ENCODE measurements around the gene TEX12.
"Not testable (repeated sequence)": the region's sequence is repeated elsewhere in the genome, so short reads cannot be mapped to it uniquely, and the experiment has no call there.

TEX12 gene

GRCh38 chr11:112163875-112164685 lies 3.1 kb upstream of the TEX12 start, which contains the start of gene IL18:
Gene IL18, minus strand, starts transcription at chr11:112164094. Its CDS starts 9,041 bp downstream, at chr11:112155053.
- no peak for DNase-seq (ENCODE audit: low read depth in 2 of 2, low spot score in 1 of 2)

GRCh38 chr11:112165049-112165448 lies 2.1 kb upstream of the TEX12 start:
- DNase-seq (ENCODE audit: low read depth in 2 of 2, low spot score in 1 of 2) = no peak

GRCh38 chr11:112166562-112166961 lies 610 bp upstream of the TEX12 start:
- DNase-seq (ENCODE audit: low read depth in 2 of 2, low spot score in 1 of 2) = no peak

- no peak for DNase-seq (ENCODE audit: low read depth in 2 of 2, low spot score in 1 of 2)
Observed at GRCh38 chr11:112172362-112172994, 5.3 kb downstream of the TEX12 start.

GRCh38 chr11:112173152-112173551 lies 6.0 kb downstream of the TEX12 start:
- no peak for DNase-seq (ENCODE audit: low read depth in 2 of 2, low spot score in 1 of 2)

- peak in 1 of 2 donors; percentile 7 for DNase-seq (ENCODE audit: low read depth in 2 of 2, low spot score in 1 of 2)
Observed at GRCh38 chr11:112174789-112175598, 7.8 kb downstream of the TEX12 start, which contains the start of gene BCO2. Gene BCO2, plus strand, starts transcription at chr11:112175512. Its CDS starts 90 bp downstream, at chr11:112175602.

- DNase-seq (ENCODE audit: low read depth in 2 of 2, low spot score in 1 of 2) = no peak
Observed at GRCh38 chr11:112175599-112175952, 8.4 kb downstream of the TEX12 start.

GRCh38 chr11:112176077-112176476 lies 8.9 kb downstream of the TEX12 start:
- no peak for DNase-seq (ENCODE audit: low read depth in 2 of 2, low spot score in 1 of 2)

GRCh38 chr11:112177589-112177988 lies 10.4 kb downstream of the TEX12 start:
- no peak for DNase-seq (ENCODE audit: low read depth in 2 of 2, low spot score in 1 of 2)

GRCh38 chr11:112178428-112178827 lies 11.3 kb downstream of the TEX12 start:
- DNase-seq (ENCODE audit: low read depth in 2 of 2, low spot score in 1 of 2) = no peak

- DNase-seq (ENCODE audit: low read depth in 2 of 2, low spot score in 1 of 2) = no peak
Observed at GRCh38 chr11:112178936-112179335, 11.8 kb downstream of the TEX12 start.

GRCh38 chr11:112179601-112180000 lies 12.4 kb downstream of the TEX12 start:
- DNase-seq (ENCODE audit: low read depth in 2 of 2, low spot score in 1 of 2) = no peak

GRCh38 chr11:112182867-112183266 lies 15.7 kb downstream of the TEX12 start:
- DNase-seq (ENCODE audit: low read depth in 2 of 2, low spot score in 1 of 2) = no peak

GRCh38 chr11:112185883-112186282 lies 18.7 kb downstream of the TEX12 start:
- no peak for DNase-seq (ENCODE audit: low read depth in 2 of 2, low spot score in 1 of 2)

- DNase-seq (ENCODE audit: low read depth in 2 of 2, low spot score in 1 of 2) = no peak
Observed at GRCh38 chr11:112186304-112186703, 19.1 kb downstream of the TEX12 start.

- not testable (repeated sequence) for DNase-seq (ENCODE audit: low read depth in 2 of 2, low spot score in 1 of 2)
Observed at GRCh38 chr11:112195113-112195512, 27.9 kb downstream of the TEX12 start.

GRCh38 chr11:112195951-112196351 lies 28.8 kb downstream of the TEX12 start:
- no peak for DNase-seq (ENCODE audit: low read depth in 2 of 2, low spot score in 1 of 2)

- no peak for DNase-seq (ENCODE audit: low read depth in 2 of 2, low spot score in 1 of 2)
Observed at GRCh38 chr11:112196519-112197087, 29.4 kb downstream of the TEX12 start.

GRCh38 chr11:112199101-112199500 lies 31.9 kb downstream of the TEX12 start:
- DNase-seq (ENCODE audit: low read depth in 2 of 2, low spot score in 1 of 2) = not testable (repeated sequence)

- no peak for DNase-seq (ENCODE audit: low read depth in 2 of 2, low spot score in 1 of 2)
Observed at GRCh38 chr11:112200252-112200651, 33.1 kb downstream of the TEX12 start.

- DNase-seq (ENCODE audit: low read depth in 2 of 2, low spot score in 1 of 2) = no peak
Observed at GRCh38 chr11:112206071-112206470, 38.9 kb downstream of the TEX12 start.
